Left renal cortex interstitium (tissue), 4 donors: ENCODE measurements around the gene PTPRJ. TPM values are rescaled to one million over a fixed set of nuclear protein-coding genes. Genes with fewer than 3 reads are reported as not detected.

Experiments
- DNase-seq, 4 donors: peaks; one replicate each; pipeline ENCODE4 v3.0.0-alpha.2; 2013; ENCODE audit warnings: low read depth in 4 of 4, low spot score in 2 of 4, missing footprints in 1 of 4
- polyA plus RNA-seq, 4 donors: library from polyadenylated mRNA; unstranded; fragments of 120-200 nt; gene quantifications; one replicate each; pipeline ENCODE4 v1.2.1, GENCODE V29; 2013; ENCODE audit not compliant: insufficient read length in 4 of 4

Gene PTPRJ
- polyA plus RNA-seq, 4 donors, result 22.3 to 23.6 (median 23.3) TPM

DNA sequence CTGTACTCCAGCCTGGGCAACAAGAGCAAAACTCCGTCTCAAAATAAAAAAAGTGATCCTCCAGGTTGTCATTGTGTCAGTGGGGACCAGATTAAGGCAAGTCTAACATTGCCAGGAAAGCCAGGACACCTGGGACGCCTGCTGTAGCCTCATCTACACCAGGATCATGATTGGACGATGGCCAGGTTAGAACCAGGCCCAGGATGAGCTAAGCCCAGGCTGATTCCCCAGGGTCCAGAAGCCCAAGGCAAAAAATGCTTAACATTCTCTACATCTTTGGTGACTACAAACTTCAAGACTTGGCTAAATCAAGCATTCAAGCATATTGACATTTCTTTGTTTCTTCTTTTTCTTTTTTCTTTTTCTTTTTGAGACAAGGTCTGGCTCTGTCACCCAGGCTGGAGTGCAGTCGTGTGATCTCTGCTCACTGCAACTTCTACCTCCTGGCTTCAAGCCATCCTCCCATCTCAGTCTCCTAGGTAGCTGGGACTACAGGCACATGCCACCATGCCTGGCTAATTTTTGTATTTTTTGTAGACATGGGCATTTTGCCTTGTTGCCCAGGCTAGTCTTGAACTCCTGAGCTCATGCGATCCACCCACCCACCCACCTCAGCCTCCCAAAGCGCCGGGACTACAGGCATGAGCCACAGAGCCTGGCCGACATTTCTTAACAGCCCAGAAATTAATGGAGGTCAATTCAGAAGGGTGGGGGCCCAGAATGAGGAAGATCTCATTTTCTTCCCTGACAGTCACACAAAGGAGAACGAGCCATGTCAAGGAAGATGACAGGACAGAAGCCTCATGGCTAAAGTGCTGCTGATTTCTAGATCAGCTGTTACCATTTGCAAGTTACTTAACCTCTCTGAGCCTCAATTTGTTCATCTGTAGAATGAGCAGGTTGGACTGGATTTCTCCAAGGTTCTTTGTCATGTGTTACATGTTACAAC is 12.5 kb upstream of the PTPRJ start:
- no peak for DNase-seq

DNA sequence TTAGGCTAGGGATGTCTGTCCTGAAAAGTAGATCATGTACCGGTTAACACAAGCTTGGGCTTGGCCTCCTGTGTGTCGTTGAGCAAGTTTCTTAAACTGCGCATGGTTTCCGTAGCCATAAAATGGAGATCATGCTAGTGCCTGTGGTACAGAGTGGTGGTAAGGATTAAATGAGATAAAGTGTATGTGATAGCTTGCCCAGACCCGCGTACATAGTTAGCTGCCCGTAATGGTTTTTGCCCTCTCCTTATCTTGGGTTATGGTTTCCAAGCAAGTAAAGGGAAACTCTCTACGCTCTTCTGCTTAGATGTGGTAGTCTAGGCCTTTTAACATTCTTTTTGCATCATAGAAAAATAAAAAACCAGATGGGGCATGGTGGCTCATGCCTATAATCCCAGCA is 11.0 kb upstream of the PTPRJ start:
- DNase-seq, result no peak

DNA sequence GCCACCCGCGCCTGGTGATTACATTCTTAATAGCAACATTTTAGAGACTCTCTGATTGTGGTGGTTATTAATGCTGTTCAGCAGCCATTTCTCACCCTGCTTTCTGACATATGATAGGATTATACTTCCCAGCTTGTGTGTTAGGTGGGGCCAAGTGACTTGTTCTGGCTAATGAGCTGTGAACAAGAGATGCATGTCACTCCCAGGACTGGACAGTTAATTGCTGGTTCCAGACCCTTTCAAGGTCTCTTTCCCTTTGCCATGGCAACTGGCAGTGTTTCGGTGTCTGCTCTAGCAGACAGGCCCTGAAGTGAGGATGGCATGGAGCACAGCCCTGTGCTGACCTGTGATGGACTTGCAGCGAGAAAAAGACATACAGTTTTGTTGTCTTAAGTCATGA is 8.9 kb upstream of the PTPRJ start:
- DNase-seq, result no peak

DNA sequence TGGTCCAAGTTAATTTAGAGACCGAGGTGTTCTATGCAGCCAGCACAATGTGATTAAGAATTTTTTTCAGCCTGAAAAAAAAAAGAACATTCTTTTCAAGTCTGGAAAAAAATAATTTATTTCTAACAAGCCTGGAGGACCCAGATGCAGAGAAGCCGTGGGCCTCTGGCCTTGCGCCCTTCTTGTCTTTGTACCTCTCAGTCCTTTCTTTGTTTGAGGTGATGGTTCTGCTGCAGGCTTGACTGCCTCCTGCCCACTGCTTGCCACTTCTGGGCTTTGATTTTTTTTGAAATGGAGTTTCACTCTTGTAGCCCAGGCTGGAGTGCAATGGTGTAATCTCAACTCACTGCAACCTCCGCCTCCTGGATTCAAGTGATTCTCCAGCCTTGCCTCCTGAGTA is 7.2 kb upstream of the PTPRJ start:
- DNase-seq, result no peak

DNA sequence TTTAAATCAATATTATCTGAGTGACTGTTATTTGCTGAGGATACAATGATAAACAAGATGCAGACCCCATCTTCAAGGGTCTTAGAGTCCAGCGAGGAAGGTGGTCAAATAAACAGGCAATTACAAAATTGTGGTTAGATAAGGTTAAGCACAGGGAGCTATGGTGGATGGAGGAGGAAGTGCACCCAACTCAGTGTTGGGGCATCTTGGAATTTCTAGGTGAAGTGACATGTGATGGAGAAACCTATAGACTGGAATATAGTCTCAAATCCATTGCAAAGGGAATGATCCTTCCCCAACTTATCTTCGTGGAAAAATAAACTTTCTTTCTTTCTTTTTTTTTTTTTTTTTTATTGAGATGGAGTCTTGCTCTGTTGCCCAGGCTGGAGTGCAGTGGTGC is 3.4 kb upstream of the PTPRJ start:
- DNase-seq, result no peak

DNA sequence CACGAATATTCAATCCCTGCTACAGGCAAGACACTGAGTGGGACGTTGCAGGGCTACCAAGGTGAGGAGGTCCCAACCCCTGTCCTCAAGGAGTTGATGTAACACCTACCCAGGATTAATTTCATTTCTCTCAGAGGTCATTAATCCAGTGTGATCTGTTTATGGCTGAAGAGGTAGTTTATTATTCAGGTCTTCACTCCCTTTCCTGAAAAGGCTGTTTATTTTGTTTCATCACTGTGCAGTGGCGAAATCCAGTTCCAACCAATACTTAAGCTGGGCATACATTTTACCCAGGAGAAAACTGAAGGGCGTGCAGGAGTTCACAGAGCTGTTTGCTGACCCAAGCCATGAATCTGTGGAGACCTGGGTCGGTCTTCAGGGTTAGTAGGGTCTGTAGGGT is 2.7 kb upstream of the PTPRJ start:
- no peak for DNase-seq

DNA sequence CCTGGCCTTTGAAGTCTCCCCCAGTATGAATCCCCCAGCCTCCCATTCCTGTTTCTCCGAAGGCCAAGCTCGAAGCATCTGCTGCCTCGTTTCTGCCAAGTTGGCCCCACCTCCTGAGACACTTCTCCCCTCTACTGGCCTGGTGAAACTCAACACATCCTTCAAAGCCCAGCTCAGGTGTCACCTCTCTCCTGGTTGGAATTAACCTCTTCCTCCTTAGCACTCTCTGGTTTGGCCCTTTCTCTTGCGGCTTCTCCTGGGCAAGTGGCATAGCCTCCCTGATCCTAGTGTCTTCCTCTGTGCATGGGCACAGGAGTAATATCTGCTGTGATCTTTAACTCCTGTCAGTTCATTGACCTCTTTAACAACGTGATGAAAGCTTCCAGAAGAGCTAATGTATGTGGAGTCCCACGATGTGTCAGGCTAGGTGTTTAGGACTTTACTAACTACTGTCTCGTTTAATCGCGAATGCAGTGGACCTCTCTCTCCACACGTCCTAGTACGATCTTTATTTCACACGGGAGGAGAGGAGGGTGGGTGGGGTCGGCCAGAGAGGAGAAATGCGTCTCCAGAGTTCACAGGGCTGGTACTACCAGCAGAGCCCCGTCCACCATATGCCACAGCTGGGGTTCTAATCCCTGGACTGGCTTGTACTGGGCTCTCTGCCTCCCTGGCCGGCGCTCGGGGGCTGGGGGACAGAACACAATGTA is 826 bp upstream of the PTPRJ start:
- DNase-seq, result no peak

DNA sequence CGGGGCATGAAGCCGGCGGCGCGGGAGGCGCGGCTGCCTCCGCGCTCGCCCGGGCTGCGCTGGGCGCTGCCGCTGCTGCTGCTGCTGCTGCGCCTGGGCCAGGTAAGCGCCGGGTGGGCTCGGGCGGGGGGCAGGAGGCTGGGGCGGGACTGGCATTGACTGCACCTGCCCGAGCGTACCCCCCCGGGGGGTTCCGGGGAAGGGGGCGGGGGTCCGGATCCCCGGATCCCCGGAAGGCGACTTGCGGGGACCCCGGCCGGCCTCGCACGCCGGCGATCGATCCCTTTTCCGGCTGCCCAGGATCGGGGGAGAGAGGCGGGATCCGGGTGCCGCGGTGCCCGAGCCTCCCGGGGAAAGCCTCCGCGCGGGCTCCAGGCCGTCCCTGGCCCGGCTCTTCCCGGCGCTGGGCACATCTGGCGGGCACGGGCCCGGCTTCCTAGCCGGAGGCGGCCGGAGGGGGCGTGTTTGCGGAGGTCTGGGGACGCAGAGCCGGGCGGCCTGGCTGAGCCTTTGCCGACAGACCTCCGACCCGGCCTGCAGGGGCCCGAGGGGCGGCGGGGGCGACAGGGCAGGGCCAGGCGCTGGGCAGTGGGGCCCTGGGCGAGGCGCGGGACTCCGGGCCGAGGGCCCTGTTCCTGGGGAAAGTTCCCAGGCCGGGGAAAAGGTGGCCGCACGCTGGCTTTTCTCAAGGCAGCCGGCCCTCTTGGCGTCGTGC is 705 bp downstream of the PTPRJ start:
- DNase-seq, result no peak

DNA sequence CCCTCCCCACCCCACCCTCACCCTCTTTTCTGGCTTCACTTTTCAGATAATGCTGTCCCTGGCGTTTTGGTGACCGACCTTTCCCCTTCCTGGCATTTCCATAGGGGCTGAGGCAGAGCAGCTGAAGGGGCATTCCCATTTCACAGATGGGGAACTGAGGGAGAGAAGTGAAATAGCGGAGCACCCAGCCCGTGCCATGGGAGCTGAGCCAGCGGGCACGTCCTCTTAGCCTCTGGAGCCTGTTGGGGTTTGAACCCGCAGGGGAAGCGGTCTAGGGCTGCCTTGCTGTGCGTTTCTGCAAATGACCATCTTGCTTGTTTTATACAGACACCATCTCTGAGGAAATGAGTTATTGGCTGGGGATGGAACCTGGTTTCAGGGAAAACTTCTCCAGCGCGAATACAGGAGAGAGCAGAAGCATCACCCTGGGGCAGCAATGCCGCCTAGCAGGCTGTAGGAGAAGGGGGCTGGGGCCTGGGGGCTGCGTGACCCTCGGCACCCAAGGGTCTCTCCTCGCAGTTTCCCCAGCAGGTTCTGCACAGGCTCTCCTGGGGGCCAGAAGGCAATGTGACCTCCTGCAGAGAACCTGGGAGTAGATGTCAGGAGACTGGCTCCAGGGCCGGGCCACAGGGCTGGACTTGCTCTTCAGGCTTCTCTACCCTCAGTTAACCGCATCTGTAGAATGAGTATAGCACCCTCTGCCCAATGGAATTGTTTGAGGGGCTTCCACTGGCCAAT is 1.5 kb downstream of the PTPRJ start:
- no peak for DNase-seq

DNA sequence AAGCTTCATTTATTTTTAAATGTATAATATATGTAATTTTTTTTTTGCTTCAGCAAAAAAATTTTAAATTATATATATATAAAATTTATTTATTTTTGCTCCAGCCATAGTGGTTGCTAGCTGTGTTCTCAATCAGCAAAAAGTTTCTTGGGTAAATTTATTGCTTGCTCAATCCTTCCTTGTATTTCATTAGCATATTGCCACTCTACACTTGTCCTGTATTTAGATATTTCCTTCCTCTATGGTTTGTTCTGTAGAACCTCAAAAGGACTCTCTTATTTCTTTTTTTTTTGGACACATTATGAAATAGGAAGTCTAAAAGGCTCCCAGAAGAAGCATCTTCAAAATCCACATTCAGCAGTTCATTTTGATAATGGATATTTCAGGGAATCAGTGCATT is 2.3 kb downstream of the PTPRJ start:
- DNase-seq, result no peak

DNA sequence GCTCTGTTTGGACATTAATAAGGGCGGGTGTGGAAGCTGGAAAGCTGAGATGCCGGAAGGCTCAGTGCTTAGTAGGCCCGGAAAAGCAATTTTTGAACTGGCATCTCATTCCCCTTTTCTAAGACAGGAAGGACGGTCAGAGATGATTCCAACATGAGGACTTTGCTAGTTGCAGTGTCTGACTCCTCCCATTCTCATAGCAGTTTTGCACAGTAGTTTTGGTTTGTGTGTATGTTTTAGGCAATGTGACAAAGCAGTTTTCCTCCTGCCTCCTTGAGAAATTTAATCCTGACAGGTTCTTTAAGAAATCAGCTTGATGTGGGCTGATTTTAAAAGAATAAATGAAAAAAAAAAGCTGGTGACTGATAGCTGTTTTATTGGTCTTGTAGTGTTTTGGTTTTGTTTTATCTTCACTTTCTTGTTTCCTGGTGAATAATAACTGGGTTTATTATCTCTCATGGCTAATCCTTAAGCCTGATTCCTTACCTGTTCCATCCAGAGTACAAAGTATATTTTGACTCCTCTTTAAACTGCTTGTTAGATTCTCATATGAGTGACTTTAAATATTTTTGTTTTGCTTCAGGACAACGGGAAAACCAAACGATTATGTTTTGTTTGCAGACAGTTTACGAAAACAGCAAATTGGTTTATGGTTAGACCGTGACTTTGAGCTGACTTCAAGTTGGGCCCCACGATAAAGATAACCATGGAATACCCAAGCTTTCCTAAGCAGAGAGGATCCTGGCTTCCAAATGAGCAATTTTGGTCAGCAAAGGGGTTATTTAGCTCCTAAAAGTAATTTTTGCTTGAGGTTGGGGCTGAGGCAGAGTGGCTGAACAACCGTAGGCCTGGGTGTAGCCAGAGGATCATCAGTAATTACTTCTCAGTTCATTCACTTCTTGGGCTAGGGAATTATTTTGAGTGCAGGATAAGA is 3.4 kb downstream of the PTPRJ start:
- DNase-seq, result no peak

DNA sequence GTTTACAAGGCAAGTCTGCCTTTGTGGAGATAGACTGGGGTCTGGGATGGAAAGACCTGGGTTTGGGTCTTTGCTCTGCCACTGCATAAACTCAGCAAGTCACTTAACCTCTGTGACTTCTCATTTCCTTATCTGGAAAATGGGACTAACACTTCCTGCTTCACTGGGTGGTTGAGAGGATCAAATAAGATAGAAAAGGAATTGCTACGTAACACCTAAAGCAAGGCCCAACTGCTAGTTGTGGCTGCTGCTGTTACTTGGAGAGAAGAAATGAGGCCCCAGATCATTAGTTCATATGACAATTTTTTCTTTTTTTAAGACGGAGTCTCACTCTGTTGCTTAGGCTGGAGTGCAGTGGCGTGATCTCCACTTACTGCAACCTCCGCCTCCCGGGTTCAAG is 5.9 kb downstream of the PTPRJ start:
- no peak for DNase-seq

DNA sequence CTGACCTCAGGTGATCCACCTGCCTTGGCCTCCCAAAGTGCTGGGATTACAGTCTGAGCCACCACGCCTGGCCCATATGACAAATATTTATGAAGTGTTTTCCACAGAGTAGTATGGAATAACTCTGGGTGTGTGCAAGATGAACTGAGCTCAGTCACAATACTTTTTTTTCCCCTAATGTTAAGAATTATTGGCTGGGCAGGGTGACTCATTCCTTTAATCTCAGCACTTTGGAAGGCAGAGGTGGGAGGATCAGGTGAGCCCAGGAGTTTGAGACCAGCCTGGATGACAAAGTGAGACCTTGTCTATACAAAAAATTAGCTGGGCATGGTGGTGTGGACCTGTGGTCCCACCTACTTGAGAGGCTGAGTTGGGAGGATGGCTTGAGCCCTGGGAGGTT is 6.4 kb downstream of the PTPRJ start:
- DNase-seq, result no peak

DNA sequence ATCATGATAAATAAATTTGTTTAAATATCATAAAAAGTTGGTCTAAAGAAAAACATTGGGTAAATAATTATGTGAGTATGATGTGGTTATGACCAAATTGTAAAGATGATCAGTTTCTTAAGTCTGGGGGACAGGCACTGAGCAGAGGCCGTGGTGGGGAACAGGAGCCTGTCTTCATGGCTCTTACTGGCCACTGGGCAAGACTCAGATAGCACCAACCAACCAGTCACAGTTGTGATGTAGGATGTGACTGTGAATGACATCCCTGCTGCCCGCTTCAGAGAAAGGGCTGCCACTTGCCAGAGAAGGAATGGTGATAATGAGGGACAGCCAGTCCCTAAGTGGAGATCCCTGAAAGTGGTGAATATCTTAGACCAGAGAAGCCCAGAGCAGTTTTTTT is 7.0 kb downstream of the PTPRJ start:
- DNase-seq, result no peak

DNA sequence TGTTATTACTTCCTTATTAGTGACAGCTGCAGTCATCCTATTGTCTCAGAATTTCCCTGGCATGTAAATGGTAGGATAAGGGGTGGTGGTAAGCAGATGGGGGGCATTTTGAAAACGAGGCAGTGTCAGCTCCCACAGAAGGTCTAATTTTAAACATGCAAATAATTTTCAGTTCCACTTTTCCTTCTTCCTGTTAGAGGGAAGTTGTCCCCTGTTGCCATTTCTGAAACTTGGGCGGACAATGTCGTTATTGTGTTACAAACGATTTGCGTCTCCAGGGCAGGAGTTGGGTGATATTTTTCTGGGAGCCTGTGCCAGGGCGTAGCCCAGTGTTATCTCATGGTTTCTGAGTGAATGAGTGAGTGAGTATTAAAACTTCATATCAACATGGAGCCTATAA is 7.4 kb downstream of the PTPRJ start:
- no peak for DNase-seq

DNA sequence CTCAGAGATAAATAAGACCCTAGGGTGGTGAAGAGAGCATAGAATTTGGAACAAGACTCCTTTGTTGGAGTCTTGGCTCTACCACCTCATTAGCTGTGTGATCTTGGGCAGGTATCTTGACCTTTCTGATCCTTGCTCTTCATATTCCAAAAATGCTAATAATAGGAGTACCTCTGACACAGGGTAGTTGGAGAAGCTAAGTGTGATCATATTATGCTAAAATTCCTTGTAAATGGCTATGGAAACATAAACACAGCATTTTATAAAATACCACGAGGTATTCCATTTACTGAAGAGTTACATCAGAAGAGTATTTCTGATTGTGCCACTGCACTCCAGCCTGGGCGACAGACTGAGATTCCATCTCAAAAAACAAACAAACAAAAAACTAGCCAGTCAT is 9.4 kb downstream of the PTPRJ start:
- DNase-seq, result no peak

DNA sequence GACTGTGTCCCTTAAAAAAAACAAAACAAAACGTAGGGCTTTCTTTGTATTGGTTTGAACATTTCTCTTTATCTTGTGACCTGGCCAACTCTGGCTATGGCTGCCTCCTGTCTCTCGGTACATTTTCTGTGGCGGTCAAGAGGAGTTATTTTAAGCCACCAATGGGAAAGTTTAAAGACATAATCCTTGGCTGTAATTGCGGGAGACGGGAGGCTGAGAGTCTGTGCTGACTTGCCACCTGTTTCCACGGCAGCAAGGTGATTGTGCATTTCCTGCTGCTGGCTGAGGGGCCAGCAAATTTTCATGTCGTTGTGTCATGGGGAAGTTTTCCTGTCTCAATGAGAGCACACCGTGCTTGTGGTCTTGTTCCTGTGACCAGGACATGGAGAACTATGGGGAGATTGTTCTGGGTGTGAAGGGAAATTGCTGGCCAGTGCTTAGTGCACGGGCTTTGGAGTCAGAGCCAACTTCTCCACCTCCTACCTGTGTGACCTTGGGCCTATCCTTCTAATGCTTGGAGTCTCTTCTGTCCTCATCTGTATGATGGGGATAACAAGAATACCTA is 11.0 kb downstream of the PTPRJ start:
- no peak for DNase-seq

DNA sequence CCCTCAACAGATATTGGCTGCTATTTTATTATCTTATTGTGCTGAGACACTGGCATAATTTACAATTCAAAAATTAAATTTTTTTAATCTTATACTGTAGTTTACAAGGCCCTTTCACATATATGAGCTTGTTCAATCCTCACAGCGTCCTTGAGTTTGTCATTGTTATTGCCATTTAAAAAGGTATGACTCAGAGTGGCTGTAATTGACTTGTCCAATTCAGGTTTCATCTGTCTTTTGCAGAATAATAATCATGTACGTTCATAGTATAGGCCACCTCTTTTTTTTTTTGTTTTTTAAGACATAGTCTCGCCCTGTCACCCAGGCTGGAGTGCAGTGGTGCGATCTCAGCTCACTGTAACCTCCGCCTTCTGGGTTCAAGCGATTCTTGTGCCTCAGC is 11.5 kb downstream of the PTPRJ start:
- DNase-seq, result no peak
